Activated CD4-positive, alpha-beta T cell treated with anti-CD3 and anti-CD28 coated beads for 24 hours (primary cell): Measurements from ENCODE around the gene ABHD16A.

Source experiments
- DNase-seq, 2 donors: peaks; one replicate each; pipeline ENCODE4 v3.0.0-alpha.2; 2020; ENCODE audit warnings: low read depth in 2 of 2

The ABHD16A gene

GRCh38 chr6:31662124-31662723 is 40.9 kb downstream of the ABHD16A start:
- DNase-seq, result no peak

DNA sequence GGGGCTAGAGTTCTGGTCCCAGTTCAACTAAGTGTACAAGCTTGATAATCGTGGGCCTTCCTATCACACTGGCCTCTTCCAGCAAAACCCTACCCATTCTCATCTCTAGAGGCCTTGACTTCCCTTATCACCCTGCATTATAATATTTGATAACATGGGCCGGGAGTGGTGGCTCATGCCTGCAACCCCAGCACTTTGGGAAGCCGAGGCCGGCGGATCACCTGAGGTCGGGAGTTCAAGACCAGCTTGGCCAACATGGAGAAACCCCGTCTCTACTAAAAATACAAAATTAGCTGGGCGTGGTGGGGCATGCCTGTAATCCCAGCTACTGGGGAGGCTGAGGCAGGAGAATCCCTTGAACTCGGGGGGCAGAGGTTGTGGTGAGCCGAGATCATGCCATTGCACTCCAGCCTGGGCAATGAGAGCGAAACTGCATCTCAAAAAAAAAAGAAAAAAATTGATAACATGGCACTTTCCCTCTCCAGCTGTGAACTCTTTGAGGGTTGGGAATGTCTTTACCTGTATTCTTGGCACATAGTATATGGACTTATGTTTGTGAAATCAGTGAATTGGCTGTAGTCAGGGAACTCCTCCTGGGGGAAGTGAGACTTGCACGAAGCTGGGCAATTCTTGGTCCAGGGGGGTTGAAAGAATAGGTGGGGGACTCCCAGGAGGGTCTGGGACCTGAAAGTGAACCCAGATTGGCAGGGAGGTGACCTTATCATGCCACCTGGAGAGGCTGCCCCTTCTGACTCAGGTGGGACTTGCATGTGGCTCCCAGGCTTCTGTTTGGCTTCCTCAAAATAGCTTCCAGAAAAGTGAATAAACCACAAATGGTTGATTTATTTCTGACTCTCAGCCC is 41.6 kb downstream of the ABHD16A start:
- no peak for DNase-seq

GRCh38 chr6:31660381-31661261 is 42.5 kb downstream of the ABHD16A start, which contains the start of gene C6orf47:
C6orf47 (minus strand) TSS chr6:31660778; CDS start chr6:31659947, 831 bp downstream.
- DNase-seq, result peak; percentile 56 to 75

GRCh38 chr6:31659649-31660380 is 43.3 kb downstream of the ABHD16A start:
- DNase-seq, result peak in 1 of 2 donors; percentile 28

DNA sequence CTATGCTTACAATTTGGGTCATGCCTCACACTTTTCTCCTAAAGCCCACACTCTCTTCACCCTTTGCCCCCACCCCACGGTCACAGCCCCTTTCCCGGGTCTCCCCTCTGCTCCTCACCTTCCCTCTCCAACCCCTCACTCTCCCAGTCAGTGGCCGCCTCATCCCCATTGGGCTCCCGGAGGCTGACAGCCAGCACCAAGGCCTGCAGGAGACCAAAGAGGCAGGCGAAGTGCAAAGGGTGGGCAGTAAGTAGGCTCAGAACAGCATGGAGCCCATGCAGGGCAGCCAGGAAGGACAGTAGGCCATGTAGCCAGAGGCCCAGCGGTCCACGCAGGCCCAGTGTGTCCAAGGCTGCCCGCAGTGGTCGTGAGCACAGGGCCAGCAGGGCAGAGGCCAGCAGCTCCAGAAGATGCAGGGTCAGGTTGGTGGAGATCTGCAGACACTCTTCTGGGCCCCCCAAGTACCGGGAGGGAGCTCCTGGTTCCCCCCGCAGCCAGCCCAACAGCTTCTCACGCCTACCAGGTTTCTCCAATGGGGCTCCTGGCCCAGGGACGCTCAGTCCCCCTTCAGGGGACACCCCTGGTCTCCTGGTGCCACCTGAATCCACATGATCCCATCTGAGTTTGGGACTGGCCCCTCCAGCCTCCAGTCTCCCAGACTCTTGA is 44.0 kb downstream of the ABHD16A start:
- DNase-seq, result no peak

- no peak for DNase-seq
Observed at GRCh38 chr6:31658158-31658688, 44.9 kb downstream of the ABHD16A start.

DNA sequence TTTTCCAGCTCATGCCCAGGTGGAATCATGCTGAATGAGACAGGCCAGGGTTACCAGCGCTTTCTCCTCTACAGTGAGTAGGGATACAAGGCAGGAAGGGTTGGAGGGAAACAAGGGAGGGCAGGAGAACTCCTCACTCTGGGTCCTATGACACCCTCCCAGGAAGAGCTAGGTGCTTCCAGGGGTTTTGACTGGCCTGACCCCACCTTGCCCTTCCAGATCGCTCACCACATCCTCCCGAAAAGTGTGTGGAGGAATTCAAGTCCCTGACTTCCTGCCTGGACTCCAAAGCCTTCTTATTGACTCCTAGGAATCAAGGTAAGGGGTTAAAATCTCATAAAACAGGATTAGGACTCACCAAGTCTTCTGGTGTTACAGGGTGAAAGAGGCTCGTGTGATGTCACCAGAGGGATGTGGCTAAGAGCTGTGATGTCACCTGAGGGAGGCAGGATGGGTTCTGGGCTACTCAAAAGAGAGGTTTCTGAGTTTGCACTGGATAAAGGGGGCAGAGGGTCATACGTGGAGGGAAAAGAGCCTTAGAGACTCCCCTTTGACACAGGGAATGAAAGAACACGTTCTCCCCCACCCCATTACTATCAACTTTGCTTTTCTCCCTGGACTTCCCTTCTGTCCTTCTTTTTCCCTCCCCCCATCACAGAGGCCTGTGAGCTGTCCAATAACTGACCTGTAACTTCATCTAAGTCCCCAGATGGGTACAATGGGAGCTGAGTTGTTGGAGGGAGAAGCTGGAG is 45.5 kb downstream of the ABHD16A start:
- DNase-seq, result no peak

DNA sequence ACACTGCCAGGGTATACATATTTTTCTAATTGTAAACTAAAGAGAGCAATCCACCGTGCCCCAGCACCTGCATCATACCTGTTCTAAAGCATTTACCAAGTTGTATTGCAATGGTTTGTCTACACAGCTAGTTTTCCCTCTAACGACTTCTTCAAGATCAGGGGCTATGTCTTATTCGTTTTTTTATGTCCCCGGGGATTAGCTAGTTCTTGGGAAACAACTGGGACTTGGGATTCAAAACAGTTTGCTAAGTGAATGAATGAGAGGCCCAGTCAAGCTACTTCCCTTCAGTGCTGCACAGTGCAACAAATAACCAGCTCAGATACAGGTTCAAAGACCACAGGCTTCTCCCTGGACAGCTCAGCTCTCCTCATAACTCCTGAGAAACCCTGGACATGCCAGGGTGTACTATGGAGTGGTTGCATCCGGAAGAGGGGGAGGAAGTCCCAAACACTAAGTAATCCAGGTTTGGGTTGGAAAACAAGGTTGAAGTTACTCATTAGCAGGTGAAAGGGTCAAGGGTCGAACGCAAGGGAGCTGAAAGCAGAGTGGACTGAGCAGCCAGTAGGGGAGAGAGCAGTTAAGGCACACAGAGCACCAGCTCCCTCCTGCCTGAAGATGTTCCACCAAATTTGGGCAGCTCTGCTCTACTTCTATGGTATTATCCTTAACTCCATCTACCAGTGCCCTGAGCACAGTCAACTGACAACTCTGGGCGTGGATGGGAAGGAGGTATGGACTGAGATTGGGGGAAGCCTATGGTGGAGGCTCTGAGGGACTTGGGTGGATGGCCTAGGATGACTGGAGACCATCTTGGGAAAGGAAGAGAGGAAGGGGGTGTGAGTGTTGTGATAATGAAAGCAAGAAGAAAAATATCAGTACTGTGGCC is 47.5 kb downstream of the ABHD16A start, which contains the start of gene APOM:
Gene APOM (plus strand): TSS at position 546 of the 889 bp plus-strand sequence. CDS start 73 bp downstream, at position 619.
- no peak for DNase-seq

GRCh38 chr6:31654574-31655348 is 48.4 kb downstream of the ABHD16A start:
- DNase-seq, result no peak

DNA sequence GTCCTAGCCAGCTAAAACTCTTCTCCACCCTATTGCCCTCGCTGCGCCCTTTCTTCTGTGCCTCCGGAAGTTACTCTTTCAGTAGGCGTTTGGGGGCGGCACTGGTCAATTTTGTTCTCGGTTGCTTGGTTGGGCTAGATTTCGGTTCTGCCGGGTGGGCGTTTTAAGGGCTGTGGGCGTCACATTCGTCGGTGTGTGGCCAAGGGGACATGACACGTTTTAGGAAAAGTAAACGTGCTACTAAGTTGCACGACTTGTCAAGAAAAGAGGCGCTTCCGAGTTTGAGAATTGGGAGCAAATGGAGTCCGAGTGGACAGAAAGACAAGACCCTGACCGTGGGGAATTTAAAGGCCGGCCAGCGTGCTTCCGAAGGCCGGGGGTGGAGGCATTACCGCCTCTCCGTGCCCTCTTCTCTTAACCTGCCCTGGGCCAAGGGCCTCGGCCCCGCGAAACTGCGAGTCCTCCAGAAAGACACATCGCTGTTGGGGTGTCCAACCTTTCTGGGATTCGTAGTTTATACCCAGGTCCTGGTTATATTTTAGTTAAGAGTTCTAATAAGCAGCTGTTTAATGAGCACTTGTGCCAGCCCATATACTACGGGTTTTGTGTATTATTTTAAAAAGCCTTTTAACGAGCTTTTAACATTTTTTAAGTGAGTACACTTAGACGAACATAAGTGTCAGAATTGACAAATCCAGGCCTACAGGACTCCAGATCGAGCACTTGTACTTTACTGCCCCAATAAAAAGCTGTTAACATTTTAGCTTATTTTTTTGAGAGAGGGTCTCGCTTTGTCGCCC is 50.0 kb downstream of the ABHD16A start:
- DNase-seq, result peak; percentile 78

DNA sequence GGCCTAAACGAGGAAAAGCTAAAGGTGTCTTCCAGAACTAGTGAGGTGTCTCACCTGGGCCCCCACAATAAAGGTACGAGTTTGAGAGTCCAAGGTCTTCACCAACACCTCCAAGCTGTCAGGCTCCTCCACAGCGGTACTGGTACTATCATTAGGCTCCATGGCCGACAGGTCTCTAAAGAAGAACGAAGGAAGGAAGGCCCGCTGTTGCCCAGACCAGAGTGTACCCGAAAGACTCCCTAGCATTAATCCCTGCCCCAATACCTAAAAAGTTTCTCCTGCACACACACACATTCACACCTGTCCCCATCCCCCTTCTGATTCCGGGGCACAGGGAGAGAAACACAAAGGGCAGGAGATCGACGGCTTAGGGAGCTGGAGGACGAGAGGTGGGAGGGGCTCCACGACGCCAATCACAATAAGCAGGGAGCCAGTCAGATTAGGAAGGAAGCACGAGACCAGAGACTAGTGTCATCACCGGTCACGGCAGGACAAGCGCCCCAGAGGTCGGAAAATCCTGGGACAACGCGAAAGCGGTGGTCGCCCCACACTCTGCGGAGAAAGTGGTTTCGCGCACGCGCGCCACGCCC is 51.4 kb downstream of the ABHD16A start:
- DNase-seq, result peak in 1 of 2 donors; percentile 53

DNA sequence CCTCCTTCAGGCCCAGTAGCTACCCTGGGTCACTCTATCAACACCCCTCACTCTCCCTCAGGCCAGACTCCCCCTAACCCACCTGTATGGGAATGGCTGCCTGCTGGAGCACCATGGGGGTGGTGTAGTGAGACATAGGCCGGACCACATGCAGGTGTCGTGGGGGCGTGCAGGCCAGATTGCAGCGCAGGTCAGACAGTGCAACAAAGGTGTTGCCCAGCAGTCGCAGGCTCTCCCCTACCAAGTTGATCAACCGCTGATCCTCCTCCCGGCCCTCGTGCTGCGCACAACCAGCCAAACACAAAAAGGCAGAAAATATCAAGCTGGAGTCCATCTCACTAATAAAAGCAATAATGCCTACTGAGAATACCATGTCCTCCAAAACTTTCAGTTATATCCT is 57.8 kb downstream of the ABHD16A start:
- no peak for DNase-seq

DNA sequence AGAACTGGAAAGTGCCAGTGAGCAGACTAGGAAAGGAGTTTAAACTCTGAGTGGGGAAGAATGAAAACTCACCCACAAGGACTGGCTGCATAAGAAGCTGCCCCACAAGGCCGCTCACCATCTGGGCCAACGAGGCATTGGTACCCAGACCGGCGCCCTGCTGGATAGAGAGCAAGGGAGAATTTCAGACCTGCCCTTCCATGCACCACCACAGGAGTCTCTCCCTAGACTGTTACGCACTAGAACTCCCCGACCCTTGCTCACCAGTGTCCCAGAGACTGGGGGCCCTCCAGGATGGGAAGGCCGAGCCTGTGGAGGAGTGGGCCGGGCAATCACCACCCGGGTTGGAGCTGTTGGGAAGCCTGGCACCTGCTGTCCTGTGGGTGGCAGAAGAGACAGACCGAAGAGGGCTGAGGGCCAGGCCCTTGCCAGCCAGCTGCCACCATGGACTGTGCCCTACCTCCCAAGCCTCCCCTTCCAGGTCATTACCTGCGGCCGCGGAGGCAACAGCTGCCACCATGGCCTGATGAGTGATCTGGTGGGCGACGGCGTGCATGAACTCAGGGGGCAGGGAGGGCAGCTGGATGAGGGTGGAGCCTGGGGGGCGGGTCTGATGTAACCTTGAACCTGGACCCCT is 59.2 kb downstream of the ABHD16A start:
- DNase-seq, result no peak

- no peak for DNase-seq
Observed at GRCh38 chr6:31642798-31643570, 60.1 kb downstream of the ABHD16A start.

GRCh38 chr6:31641370-31641769 is 61.8 kb downstream of the ABHD16A start:
- no peak for DNase-seq
